Measurements from ENCODE around the gene STX18.
"Not testable (repeated sequence)": the region's sequence is repeated elsewhere in the genome, so short reads cannot be mapped to it uniquely, and the experiment has no call there.

STX18 gene

DNA sequence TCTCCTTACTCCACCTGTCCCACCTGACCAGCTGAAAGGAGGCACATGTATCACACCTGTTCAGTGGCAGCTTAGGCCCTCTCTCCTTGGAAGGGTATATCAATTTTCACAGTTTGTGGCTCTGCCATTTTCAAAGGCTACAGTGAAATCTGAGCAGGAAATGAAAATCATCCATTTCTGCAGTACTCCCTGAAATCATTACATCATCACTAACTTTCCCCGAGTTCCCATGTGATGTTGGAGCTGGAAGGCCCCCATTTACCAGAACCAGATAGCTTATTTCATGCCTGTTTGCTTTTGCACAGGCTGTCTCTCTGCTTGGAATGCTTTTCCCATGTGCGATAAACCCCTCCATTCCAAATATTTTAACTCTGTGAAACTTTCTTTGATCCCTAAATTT is 31.0 kb upstream of the STX18 start:
- TF ChIP-seq, protein P1, sequence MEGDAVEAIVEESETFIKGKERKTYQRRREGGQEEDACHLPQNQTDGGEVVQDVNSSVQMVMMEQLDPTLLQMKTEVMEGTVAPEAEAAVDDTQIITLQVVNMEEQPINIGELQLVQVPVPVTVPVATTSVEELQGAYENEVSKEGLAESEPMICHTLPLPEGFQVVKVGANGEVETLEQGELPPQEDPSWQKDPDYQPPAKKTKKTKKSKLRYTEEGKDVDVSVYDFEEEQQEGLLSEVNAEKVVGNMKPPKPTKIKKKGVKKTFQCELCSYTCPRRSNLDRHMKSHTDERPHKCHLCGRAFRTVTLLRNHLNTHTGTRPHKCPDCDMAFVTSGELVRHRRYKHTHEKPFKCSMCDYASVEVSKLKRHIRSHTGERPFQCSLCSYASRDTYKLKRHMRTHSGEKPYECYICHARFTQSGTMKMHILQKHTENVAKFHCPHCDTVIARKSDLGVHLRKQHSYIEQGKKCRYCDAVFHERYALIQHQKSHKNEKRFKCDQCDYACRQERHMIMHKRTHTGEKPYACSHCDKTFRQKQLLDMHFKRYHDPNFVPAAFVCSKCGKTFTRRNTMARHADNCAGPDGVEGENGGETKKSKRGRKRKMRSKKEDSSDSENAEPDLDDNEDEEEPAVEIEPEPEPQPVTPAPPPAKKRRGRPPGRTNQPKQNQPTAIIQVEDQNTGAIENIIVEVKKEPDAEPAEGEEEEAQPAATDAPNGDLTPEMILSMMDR (IDR thresholded peaks at IDR 0.05; ENCODE audit: control extremely low read depth, extremely low read depth, low read depth, missing control alignments) = no peak
- ChIA-PET CTCF (interaction anchor here (0.9 to 5.4 kb wide), 6 partner anchors 8 to 84 kb away, joined by 3 to 28 read pairs (median 4); no protein-coding TSS in a partner anchor), POLR2A (no interaction called here)
- DNase-seq (ENCODE audit: extremely low spot score) = no peak

- POLR2A ChIA-PET; CTCF ChIA-PET; DNase-seq (ENCODE audit: extremely low spot score): not testable (repeated sequence)
These were observed 28.0 kb upstream of the STX18 start for GRCh38 chr4:4569861-4570260.

DNA sequence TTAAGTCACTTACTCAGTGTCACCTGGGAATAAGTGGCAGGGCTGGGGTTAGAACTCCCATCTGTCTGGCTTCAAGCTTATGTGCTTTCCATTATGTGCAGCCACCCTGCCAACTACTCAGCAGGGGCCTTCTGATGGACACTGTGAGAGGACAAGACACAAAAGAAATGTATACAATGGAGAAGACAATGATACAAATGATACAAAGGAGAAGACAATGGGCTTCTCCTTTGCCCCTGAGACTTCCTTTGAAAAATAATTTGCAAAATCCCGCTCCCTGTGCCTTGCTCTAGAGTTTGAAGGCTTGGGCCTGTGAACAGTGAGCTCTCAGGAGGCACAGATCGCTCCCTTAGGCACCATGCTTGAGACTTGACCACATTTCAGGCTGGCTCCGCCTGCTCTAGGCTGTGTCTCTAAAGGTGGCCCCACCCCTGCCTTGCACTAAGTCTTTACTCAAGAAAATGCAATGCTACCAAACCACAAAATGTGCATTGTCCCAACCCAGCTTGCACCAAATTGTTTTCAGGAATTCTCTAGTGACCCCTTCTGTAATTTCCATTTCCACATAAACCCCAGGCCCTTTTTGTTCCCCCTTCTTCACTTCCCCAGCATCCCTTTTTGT is 27.1 kb upstream of the STX18 start:
- TF ChIP-seq, protein P1 (IDR thresholded peaks at IDR 0.05; ENCODE audit: control extremely low read depth, extremely low read depth, low read depth, missing control alignments) = no peak
- ChIA-PET POLR2A (no interaction called here), CTCF (interaction anchor here (1.8 kb wide), 1 partner anchor 14 kb away, joined by 8 read pairs; no protein-coding TSS in a partner anchor)
- no peak for DNase-seq (ENCODE audit: extremely low spot score)

- DNase-seq (ENCODE audit: extremely low spot score); POLR2A ChIA-PET: not testable (repeated sequence)
- CTCF ChIA-PET = interaction anchor here (2.9 to 3.7 kb wide), 2 partner anchors 9 to 12 kb away, joined by 10 to 28 read pairs; no protein-coding TSS in a partner anchor
These were observed 24.5 kb upstream of the STX18 start for GRCh38 chr4:4566359-4566758.

DNA sequence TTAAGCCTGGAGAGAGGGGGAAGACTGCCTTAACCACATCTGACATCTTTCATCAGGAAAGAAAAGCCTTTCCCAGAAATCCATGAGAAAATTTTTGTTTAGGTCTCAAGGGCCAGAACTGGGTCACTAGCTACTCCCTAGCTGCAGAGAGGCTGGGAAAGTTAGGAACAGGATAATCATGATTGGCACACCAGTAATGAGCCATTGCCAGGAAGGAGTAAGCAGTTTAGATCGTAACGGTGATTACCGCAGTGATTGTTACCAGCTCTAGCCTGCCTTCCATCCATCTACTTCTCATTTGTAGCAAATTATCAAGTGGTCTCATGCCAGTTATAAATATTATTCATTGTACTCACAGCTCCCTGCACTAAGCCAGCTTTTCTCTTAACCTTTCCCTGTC is 22.7 kb upstream of the STX18 start:
- DNase-seq (ENCODE audit: extremely low spot score) = no peak
- POLR2A ChIA-PET = no interaction called here
- TF ChIP-seq, protein P1 (IDR thresholded peaks at IDR 0.05; ENCODE audit: control extremely low read depth, extremely low read depth, low read depth, missing control alignments) = no peak
- CTCF ChIA-PET = interaction anchor here (0.8 to 3.7 kb wide), 7 partner anchors 8 to 29 kb away, joined by 3 to 28 read pairs (median 3); no protein-coding TSS in a partner anchor

GRCh38 chr4:4560642-4561041 is 18.8 kb upstream of the STX18 start:
- ChIA-PET POLR2A (no interaction called here), CTCF (interaction anchor here (1.3 to 2.0 kb wide), 4 partner anchors 13 to 138 kb away, joined by 3 to 6 read pairs (median 4); no protein-coding TSS in a partner anchor)
- TF ChIP-seq, protein P1 (IDR thresholded peaks at IDR 0.05; ENCODE audit: control extremely low read depth, extremely low read depth, low read depth, missing control alignments) = no peak
- no peak for DNase-seq (ENCODE audit: extremely low spot score)

GRCh38 chr4:4560136-4560535 is 18.3 kb upstream of the STX18 start:
- TF ChIP-seq, protein P1 (IDR thresholded peaks at IDR 0.05; ENCODE audit: control extremely low read depth, extremely low read depth, low read depth, missing control alignments) = no peak
- no peak for DNase-seq (ENCODE audit: extremely low spot score)
- CTCF ChIA-PET = interaction anchor here (2.0 kb wide), 1 partner anchor 15 kb away, joined by 5 read pairs; no protein-coding TSS in a partner anchor
- POLR2A ChIA-PET = no interaction called here
